SK-N-MC (cell line): ENCODE results near the gene TRIM41.

Experiments used
- EZH2 ChIP-seq: fragments of 200-600 bp; sonication (generic); IDR thresholded peaks from one replicate; pipeline ENCODE4 v1.6.1; 2017; ENCODE audit warnings: antibody characterized with exemption
- POLR2AphosphoS5 ChIP-seq: IDR thresholded peaks from 2 replicates; pipeline ENCODE4 v1.6.1; 2012; ENCODE audit warnings: mild to moderate bottlenecking, low read depth, low read length, borderline replicate concordance

DNA sequence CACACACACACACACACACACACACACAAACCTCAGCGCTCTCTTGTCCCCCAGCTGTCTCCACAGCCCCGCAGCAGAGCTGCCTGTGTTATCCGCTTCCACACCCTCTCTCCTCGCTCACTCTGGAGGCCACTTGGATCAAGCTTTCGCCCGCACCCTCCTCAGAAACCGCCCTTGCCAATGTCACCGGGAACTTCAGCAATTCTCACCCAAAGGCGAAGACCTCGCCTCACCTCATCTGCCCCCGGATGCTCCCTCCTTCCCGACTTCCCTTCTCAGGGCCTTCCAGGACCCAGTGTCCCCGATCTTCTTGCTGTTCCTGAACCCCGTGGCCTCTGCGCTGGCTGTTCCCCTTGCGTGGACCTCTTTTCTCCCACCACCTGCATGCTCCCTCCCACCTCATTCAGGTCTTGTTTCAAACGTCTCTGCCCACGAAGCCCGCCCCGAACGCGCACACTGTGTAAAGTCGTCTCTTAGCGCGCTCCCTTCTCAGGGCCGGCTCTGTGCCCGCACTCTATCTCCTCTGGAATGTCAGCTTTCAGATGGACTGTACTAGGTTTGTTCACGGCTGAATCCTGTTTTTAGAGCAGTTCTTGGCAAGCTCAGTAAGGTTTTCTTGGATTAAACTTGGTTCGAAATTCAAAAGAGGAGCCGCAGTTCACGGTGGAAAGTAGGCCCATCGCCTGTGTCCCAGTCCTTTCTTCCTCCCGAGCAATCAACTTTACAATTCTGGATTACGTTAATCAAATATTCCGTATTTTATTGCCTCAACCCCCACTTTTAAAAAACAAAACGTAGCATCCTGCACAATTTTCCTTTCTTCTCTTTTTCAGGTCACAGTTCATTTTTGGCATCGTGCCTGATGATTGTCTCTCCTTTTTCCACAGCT lies 17.1 kb upstream of the TRIM41 start:
- no peak for TF ChIP-seq EZH2
- no peak for TF ChIP-seq POLR2AphosphoS5
